ES-I3 (cell line): ENCODE results near the gene B3GAT3.
A peak's percentile ranks its signal among the peaks of the same experiment; 100 is the strongest.

Source experiments
- H3K36me3 ChIP-seq: 2 replicates; pipeline ENCODE4 v1.6.1; 2013; ENCODE audit warnings: mild to moderate bottlenecking, low read length, control low read depth, moderate library complexity; ENCODE audit not compliant: insufficient read depth
- H3K4me1 ChIP-seq: 2 replicates; pipeline ENCODE4 v1.6.1; 2013; ENCODE audit warnings: mild to moderate bottlenecking, control low read depth, low read length; ENCODE audit not compliant: insufficient read depth
- H3K9ac ChIP-seq: 2 replicates; pipeline ENCODE4 v1.6.1; 2013; ENCODE audit warnings: low read depth, mild to moderate bottlenecking, low read length, moderate library complexity
- H3K9me3 ChIP-seq: 2 replicates; pipeline ENCODE4 v1.6.1; 2013; ENCODE audit warnings: mild to moderate bottlenecking, low read length, moderate library complexity; ENCODE audit not compliant: control insufficient read depth, insufficient read depth

The B3GAT3 gene

GRCh38 chr11:62615521-62615920 lies 6.3 kb downstream of the B3GAT3 start:
- Histone ChIP-seq H3K9me3 (no peaks in the 10 kb centered on the region), H3K36me3 (no peaks in the 10 kb centered on the region; the same call in 1 of the 2 replicates), H3K4me1 (peaks cover 13% of the 10 kb centered on the region), H3K9ac (no peak overlapping the region)

- Histone ChIP-seq H3K4me1 (peaks cover 12% of the 10 kb centered on the region; the same call in 1 of the 2 replicates), H3K9ac (no peak overlapping the region), H3K36me3 (no peaks in the 10 kb centered on the region; the same call in 1 of the 2 replicates), H3K9me3 (no peaks in the 10 kb centered on the region)
Observed at GRCh38 chr11:62614275-62614674, 7.5 kb downstream of the B3GAT3 start.

- Histone ChIP-seq H3K4me1 (peaks cover 12% of the 10 kb centered on the region; the same call in 1 of the 2 replicates), H3K36me3 (no peaks in the 10 kb centered on the region; the same call in 1 of the 2 replicates), H3K9ac (peak overlapping the region; percentile 62; the same call in 1 of the 2 replicates), H3K9me3 (no peaks in the 10 kb centered on the region)
Observed at GRCh38 chr11:62613291-62613778, 8.5 kb downstream of the B3GAT3 start.

GRCh38 chr11:62612366-62613290 lies 9.2 kb downstream of the B3GAT3 start, which contains the start of the genes EML3 and ROM1:
Gene EML3, minus strand, starts transcription at chr11:62612775. Its CDS starts 318 bp downstream, at chr11:62612457.
Gene ROM1, plus strand, starts transcription at chr11:62613257. Its CDS starts 25 bp downstream, at chr11:62613282.
- no peaks in the 10 kb centered on the region for H3K36me3 ChIP-seq
- H3K9ac ChIP-seq, result peak within 1 kb of the TSS; percentile 62
- no peaks in the 10 kb centered on the region for H3K9me3 ChIP-seq
- peaks cover 12% of the 10 kb centered on the region; the same call in 1 of the 2 replicates for H3K4me1 ChIP-seq

GRCh38 chr11:62611705-62612365 lies 10.0 kb downstream of the B3GAT3 start:
- Histone ChIP-seq H3K4me1 (peaks cover 17% of the 10 kb centered on the region; the same call in 1 of the 2 replicates), H3K9me3 (no peaks in the 10 kb centered on the region), H3K9ac (peak overlapping the region; percentile 62), H3K36me3 (no peaks in the 10 kb centered on the region)

- H3K4me1 ChIP-seq, result peaks cover 17% of the 10 kb centered on the region; the same call in 1 of the 2 replicates
- no peaks in the 10 kb centered on the region for H3K36me3 ChIP-seq
- H3K9ac ChIP-seq, result peak overlapping the region; percentile 62; the same call in 1 of the 2 replicates
Observed at GRCh38 chr11:62610814-62611704, 10.7 kb downstream of the B3GAT3 start.

GRCh38 chr11:62610403-62610802 lies 11.4 kb downstream of the B3GAT3 start:
- H3K9me3 ChIP-seq, result no peaks in the 10 kb centered on the region
- no peaks in the 10 kb centered on the region for H3K36me3 ChIP-seq
- H3K9ac ChIP-seq, result no peak overlapping the region
- H3K4me1 ChIP-seq, result peaks cover 17% of the 10 kb centered on the region; the same call in 1 of the 2 replicates

More at GRCh38 chr11:62610814-62611704, 10.7 kb downstream of the B3GAT3 start:
- H3K9me3 ChIP-seq, result no peaks in the 10 kb centered on the region

- no peaks in the 10 kb centered on the region for H3K36me3 ChIP-seq
- no peak overlapping the region for H3K9ac ChIP-seq
- no peaks in the 10 kb centered on the region for H3K9me3 ChIP-seq
- peaks cover 18% of the 10 kb centered on the region; the same call in 1 of the 2 replicates for H3K4me1 ChIP-seq
Observed at GRCh38 chr11:62608776-62609175, 13.0 kb downstream of the B3GAT3 start.

- no peak overlapping the region for H3K9ac ChIP-seq
Observed at GRCh38 chr11:62607714-62608113, 14.1 kb downstream of the B3GAT3 start.

GRCh38 chr11:62605902-62606301 lies 15.9 kb downstream of the B3GAT3 start:
- no peaks in the 10 kb centered on the region for H3K9me3 ChIP-seq
- H3K9ac ChIP-seq, result no peak overlapping the region
- H3K36me3 ChIP-seq, result no peaks in the 10 kb centered on the region
- H3K4me1 ChIP-seq, result peaks cover 11% of the 10 kb centered on the region; the same call in 1 of the 2 replicates

More at GRCh38 chr11:62607714-62608113, 14.1 kb downstream of the B3GAT3 start:
- H3K9me3 ChIP-seq, result no peaks in the 10 kb centered on the region
- peaks cover 11% of the 10 kb centered on the region; the same call in 1 of the 2 replicates for H3K4me1 ChIP-seq
- no peaks in the 10 kb centered on the region for H3K36me3 ChIP-seq

GRCh38 chr11:62605467-62605866 lies 16.3 kb downstream of the B3GAT3 start:
- Histone ChIP-seq H3K9me3 (no peaks in the 10 kb centered on the region), H3K4me1 (peaks cover 11% of the 10 kb centered on the region; the same call in 1 of the 2 replicates), H3K9ac (no peak overlapping the region), H3K36me3 (no peaks in the 10 kb centered on the region)

- H3K36me3 ChIP-seq, result no peaks in the 10 kb centered on the region
- no peak overlapping the region for H3K9ac ChIP-seq
- H3K9me3 ChIP-seq, result no peaks in the 10 kb centered on the region
- H3K4me1 ChIP-seq, result peaks cover 17% of the 10 kb centered on the region
Observed at GRCh38 chr11:62604460-62605120, 17.2 kb downstream of the B3GAT3 start.

GRCh38 chr11:62603776-62604299 lies 17.9 kb downstream of the B3GAT3 start:
- peaks cover 20% of the 10 kb centered on the region for H3K4me1 ChIP-seq

More at GRCh38 chr11:62603776-62604299, 17.9 kb downstream of the B3GAT3 start:
- Histone ChIP-seq H3K9ac (no peak overlapping the region), H3K9me3 (no peaks in the 10 kb centered on the region), H3K36me3 (no peaks in the 10 kb centered on the region)
